SKM-1 (cell line): ENCODE results near the gene P2RX3.

Experiments used
- DNase-seq: peaks from one replicate; lab custom pipeline; 2025; ENCODE audit not compliant: unreplicated experiment; lab: John Stamatoyannopoulos, UW

P2RX3 gene

GRCh38 chr11:57417056-57417455 is 78.9 kb downstream of the P2RX3 start:
- DNase-seq = no peak

GRCh38 chr11:57418131-57418530 is 80.0 kb downstream of the P2RX3 start:
- no peak for DNase-seq

- no peak for DNase-seq
Observed at GRCh38 chr11:57419146-57419545, 81.0 kb downstream of the P2RX3 start.

- no peak for DNase-seq
Observed at GRCh38 chr11:57421066-57421465, 82.9 kb downstream of the P2RX3 start.

GRCh38 chr11:57421805-57422204 is 83.7 kb downstream of the P2RX3 start:
- DNase-seq = no peak
